Hematopoietic multipotent progenitor cell treated with erythropoietin and hydrocortisone succinate and interleukin-3 and kit ligand, for 6 days (in vitro differentiated cells): ENCODE data around the gene COX8C.
"Not testable (repeated sequence)": the region's sequence is repeated elsewhere in the genome, so short reads cannot be mapped to it uniquely, and the experiment has no call there.

Experiments used
- DNase-seq: peaks from one replicate; pipeline ENCODE4 v3.0.0-alpha.2; 2015

COX8C gene

DNA sequence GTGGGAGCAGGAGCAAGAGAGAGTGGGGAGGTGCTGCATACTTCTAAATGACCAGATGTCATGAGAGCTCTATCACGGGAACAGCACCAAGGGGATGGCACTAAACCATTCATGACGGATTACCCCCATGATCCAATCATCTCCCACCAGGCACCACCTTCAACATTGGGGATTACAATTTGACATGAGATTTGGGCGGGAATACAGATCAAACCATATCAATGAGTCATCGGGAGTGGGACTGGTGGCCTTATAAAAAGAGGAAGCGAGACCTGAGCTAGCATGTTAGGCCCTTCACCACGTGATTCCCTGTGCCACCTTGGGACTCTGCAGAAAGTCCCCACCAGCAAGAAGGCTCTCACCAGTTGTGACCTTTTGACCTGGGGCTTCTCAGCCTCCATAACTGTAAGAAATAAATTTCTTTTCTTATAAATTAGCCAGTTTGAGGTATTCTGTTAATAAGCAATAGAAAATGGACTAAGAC, 28.7 kb downstream of the COX8C start:
- DNase-seq, result no peak

DNA sequence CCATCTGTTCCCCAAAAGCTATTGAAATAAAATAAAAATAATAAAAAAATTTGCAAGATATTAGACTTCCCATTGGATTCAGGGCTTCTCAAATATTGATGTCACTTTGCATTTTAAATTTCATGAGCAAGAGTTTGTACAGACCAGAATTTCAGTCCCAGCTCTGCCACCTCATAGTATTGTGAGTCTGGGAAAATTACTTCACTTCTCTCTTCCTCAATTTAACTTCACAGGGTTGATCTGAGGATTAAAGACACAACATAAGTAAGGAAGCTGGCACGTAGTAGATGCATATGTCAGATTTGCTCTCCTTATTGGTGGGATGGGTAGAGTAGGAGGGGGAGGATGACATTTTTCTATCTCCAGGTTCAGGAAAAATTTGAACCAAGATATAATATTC, 32.8 kb downstream of the COX8C start:
- DNase-seq, result no peak

DNA sequence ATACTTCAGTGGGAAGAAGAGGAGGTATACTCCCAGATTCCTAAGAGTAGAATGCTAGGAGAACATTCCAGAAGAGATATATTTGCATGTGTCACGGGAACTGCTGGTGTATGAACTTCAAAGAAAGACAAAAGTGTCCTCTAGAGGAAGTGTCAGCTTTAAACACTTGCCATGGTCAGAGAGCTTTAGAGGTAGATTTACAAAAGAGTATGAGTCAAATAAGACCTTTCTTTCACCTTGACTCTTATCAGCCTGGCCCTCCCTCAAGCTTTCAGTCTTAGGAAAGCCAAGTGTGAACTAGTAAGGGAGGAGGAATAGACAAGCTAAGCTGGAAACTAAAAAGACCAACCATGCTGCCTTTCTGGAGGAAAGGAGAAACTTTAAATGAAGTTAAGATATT, 34.7 kb downstream of the COX8C start:
- DNase-seq, result no peak

DNA sequence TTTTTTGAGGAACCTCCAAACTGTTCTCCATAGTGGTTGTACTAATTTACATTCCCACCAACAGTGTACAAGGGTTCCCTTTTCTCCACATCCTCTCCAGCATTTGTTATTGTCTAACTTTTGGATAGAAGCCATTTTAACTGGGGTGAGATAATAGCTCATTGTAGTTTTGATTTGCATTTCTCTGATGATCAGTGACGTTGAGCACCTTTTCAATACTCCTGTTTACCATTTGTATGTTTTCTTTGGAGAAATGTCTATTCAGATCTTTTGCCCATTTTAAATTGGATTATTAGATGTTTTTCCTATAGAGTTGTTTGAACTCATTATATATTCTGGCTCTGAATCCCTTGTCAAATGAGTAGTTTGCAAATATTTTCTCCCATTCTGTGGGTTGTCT, 37.3 kb downstream of the COX8C start:
- DNase-seq, result not testable (repeated sequence)

DNA sequence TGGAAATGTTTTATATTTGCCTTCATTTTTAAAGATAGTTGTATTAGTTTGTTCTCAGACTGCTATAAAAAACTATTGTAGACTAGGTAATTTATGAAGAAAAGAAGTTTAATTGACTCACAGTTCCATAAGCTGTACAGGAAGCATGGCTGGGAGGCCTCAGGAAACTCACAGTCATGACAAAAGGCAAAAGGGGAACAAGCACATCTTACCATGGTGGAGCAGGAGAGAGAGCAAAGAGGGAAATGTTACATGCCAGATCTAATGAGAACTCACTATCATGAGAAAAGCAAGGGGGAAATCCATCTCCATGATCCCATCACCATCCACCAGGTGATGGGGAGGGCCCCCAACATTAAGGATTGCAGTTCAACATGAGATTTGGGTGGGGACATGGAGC, 48.2 kb downstream of the COX8C start:
- DNase-seq, result peak; percentile 21

DNA sequence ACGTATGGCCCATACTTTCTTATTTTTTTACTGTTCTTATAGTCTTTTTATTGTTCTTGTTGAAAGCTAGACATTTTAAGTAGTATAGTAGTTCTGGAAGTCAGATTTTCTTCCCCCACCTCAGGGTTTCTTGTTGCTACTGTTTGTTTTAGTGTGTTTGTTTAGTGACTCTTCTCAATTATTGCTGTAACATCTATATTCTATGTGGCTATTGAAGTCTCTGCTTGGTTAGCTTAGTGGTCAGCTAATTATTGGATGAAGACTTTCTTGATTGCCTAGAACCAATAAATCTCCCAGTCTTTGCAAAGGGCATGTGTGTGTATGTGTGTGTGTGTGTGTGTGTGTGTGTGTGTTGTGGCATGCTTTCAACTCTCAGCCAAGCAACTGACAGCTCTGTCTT, 49.5 kb downstream of the COX8C start:
- DNase-seq, result no peak
